GM23248 (cell line): Measurements from ENCODE around the gene PTGER2.

Source experiments
- EZH2 ChIP-seq: fragments of 200-600 bp; sonication (generic); IDR thresholded peaks from 2 replicates; pipeline ENCODE4 v1.6.1; 2018; ENCODE audit warnings: antibody characterized with exemption, mild to moderate bottlenecking; ENCODE audit not compliant: insufficient read depth, poor library complexity, severe bottlenecking
- EZH2phosphoT487 ChIP-seq: fragments of 200-600 bp; sonication (generic); IDR thresholded peaks from 2 replicates; pipeline ENCODE4 v1.6.1; 2018; ENCODE audit warnings: antibody characterized with exemption, moderate library complexity, mild to moderate bottlenecking, low read depth; ENCODE audit not compliant: insufficient read depth

- TF ChIP-seq EZH2: no peak
- TF ChIP-seq EZH2phosphoT487: peak; percentile 61; the same call in 1 of the 2 replicates
These were observed 40.9 kb downstream of the PTGER2 start for GRCh38 chr14:52355016-52355431.
